Neural cell (in vitro differentiated cells): ENCODE data around the gene ROBO3. TPM values are rescaled to one million over a fixed set of nuclear protein-coding genes. Genes with fewer than 3 reads are reported as not detected.
A peak's percentile ranks its signal among the peaks of the same experiment; 100 is the strongest.

Experiments
- H2AFZ ChIP-seq: fragments of 200-600, 300-800 bp; sonication (generic), shearing (Covaris generic); 2 replicates; pipeline ENCODE4 v1.6.0; 2014; ENCODE audit warnings: low read depth, mild to moderate bottlenecking, antibody characterized with exemption, low read length, moderate library complexity
- H3F3A ChIP-seq: fragments of 200-600 bp; shearing (Covaris generic); 2 replicates; pipeline ENCODE4 v1.6.1; 2016; ENCODE audit warnings: mild to moderate bottlenecking, moderate library complexity, mixed read lengths, antibody characterized with exemption, low read length; ENCODE audit not compliant: insufficient read depth, poor library complexity, severe bottlenecking
- H3K27ac ChIP-seq: fragments of 200-600, 300-800 bp; sonication (generic), shearing (Covaris generic); 2 replicates; pipeline ENCODE4 v1.5.1; 2014; ENCODE audit warnings: mild to moderate bottlenecking, low read length, moderate library complexity
- H3K27me3 ChIP-seq: fragments of 300-800, 200-600 bp; sonication (generic), shearing (Covaris generic); 2 replicates; pipeline ENCODE4 v1.6.0; 2014; ENCODE audit warnings: mild to moderate bottlenecking, low read depth, low read length, moderate library complexity; ENCODE audit not compliant: insufficient read depth
- H3K36me3 ChIP-seq: fragments of 300-800, 200-600 bp; sonication (generic), shearing (Covaris generic); 2 replicates; pipeline ENCODE4 v1.5.1; 2014; ENCODE audit warnings: mild to moderate bottlenecking, antibody characterized with exemption, low read length, moderate library complexity; ENCODE audit not compliant: insufficient read depth
- H3K4me2 ChIP-seq: fragments of 300-800, 200-600 bp; sonication (generic), shearing (Covaris generic); 2 replicates; pipeline ENCODE4 v1.6.0; 2014; ENCODE audit warnings: mild to moderate bottlenecking, low read length
- H3K4me3 ChIP-seq: fragments of 300-800, 200-600 bp; sonication (generic), shearing (Covaris generic); 2 replicates; pipeline ENCODE4 v1.5.1; 2014; ENCODE audit warnings: mild to moderate bottlenecking, low read length, moderate library complexity
- H3K79me2 ChIP-seq: fragments of 200-600 bp; shearing (Covaris generic); replicated peaks from 2 replicates; pipeline ENCODE4 v1.6.0; 2014; ENCODE audit warnings: mild to moderate bottlenecking, low read length, moderate library complexity; ENCODE audit not compliant: insufficient read depth
- H3K9ac ChIP-seq: fragments of 300-800, 200-600 bp; sonication (generic), shearing (Covaris generic); 2 replicates; pipeline ENCODE4 v1.6.1; 2016; ENCODE audit warnings: mild to moderate bottlenecking, low read length, mixed read lengths
- H3K9me2 ChIP-seq: fragments of 200-600 bp; shearing (Covaris generic); 2 replicates; pipeline ENCODE4 v1.6.1; 2016; ENCODE audit warnings: mild to moderate bottlenecking, low read length, mixed read lengths; ENCODE audit not compliant: insufficient read depth
- H3K9me3 ChIP-seq: fragments of 200-600, 300-800 bp; sonication (generic), shearing (Covaris generic); 2 replicates; pipeline ENCODE4 v1.6.1; 2016; ENCODE audit warnings: mild to moderate bottlenecking, mixed run types, low read length, moderate library complexity, mixed read lengths
- H4K20me1 ChIP-seq: fragments of 200-600 bp; shearing (Covaris generic); 2 replicates; pipeline ENCODE4 v1.6.1; 2016; ENCODE audit warnings: mild to moderate bottlenecking, mixed run types; ENCODE audit not compliant: insufficient read depth
- EP300 ChIP-seq: fragments of 450-650 bp; conservative IDR thresholded peaks from 2 replicates; pipeline ENCODE4 v1.6.1; 2014; ENCODE audit warnings: antibody characterized with exemption, mild to moderate bottlenecking, moderate library complexity; ENCODE audit not compliant: poor library complexity, severe bottlenecking
- EZH2 ChIP-seq: fragments of 200-600, 300-800 bp; shearing (Covaris generic), sonication (generic); IDR thresholded peaks from 2 replicates; pipeline ENCODE4 v1.6.1; 2014; ENCODE audit warnings: antibody characterized with exemption, low read length, borderline replicate concordance, mild to moderate bottlenecking; ENCODE audit not compliant: insufficient read depth, poor library complexity, severe bottlenecking
- MXI1 ChIP-seq: fragments of 450-650 bp; conservative IDR thresholded peaks from 2 replicates; pipeline ENCODE4 v1.6.1; 2014; ENCODE audit warnings: antibody characterized with exemption, mild to moderate bottlenecking; ENCODE audit not compliant: poor library complexity, severe bottlenecking
- POLR2AphosphoS5 ChIP-seq: IDR thresholded peaks from 2 replicates; pipeline ENCODE4 v1.6.1; 2012
- RAD21 ChIP-seq: fragments of 450-650 bp; conservative IDR thresholded peaks from 2 replicates; pipeline ENCODE4 v1.6.1; 2014; ENCODE audit warnings: antibody characterized with exemption, mild to moderate bottlenecking, moderate library complexity
- SMC3 ChIP-seq: fragments of 450-650 bp; conservative IDR thresholded peaks from 2 replicates; pipeline ENCODE4 v1.6.1; 2014; ENCODE audit warnings: antibody characterized with exemption, mild to moderate bottlenecking, moderate library complexity; ENCODE audit not compliant: poor library complexity
- TAF1 ChIP-seq: IDR thresholded peaks from 2 replicates; pipeline ENCODE4 v1.6.1; 2012; ENCODE audit warnings: low read depth
- polyA plus RNA-seq: library from polyadenylated mRNA; depleted of rRNA; stranded (reverse); fragments of >200 nt; gene quantifications from 2 replicates; pipeline ENCODE4 v1.2.3, GENCODE V29; 2014
- TF ChIP-seq, protein P1 (sequence below): IDR thresholded peaks from 2 replicates; pipeline ENCODE4 v1.6.1; 2012; ENCODE audit warnings: borderline replicate concordance
- TF ChIP-seq, protein P2 (sequence below): fragments of 450-650 bp; IDR thresholded peaks from 2 replicates; pipeline ENCODE4 v1.5.1; 2014; ENCODE audit warnings: antibody characterized with exemption, mild to moderate bottlenecking, moderate library complexity; ENCODE audit not compliant: poor library complexity, severe bottlenecking

ROBO3 gene
- polyA plus RNA-seq, 1 donor from 2014 or later: 12.8 TPM

DNA sequence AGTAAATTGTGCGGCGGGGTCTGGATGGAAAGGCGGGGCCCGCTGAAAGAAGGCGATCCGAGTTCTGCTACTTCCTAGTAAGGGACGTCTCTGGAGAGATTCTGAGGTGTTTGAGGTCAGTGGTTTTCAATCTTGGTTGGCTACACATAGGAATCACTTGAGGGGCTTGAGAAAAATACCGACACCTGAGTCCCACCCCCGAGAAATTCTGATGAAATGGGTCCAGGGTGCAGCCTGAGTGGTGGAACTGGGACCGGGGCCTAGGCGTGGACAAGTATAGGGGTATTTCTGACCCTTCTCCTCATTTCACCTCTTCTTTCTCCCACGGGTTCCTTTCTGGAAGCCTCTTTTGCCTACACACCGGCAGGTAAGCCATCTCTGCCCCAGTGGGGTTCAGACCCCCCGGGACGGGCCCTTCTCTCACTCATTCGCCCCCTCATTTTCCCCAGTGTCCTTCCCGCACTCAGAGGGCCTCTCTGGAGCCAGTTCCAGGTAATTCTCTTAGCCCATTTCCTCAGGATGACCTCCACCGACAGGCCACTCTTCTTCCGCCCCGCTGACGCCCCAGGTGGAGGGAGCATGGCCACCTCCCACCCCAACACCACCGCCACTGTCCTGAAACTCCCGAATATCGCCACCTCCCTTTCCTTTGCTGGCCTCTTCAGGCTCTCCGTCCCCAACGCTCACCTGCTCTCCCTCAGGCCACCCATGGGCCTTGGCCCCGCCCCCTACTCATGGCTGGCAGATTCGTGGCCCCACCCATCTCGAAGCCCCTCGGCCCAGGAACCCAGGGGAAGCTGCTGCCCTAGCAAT, 11.8 kb downstream of the ROBO3 start:
- peak overlapping the region; percentile 83 for H2AFZ ChIP-seq
- H3K27me3 ChIP-seq: peaks cover 12% of the 10 kb centered on the region
- no peaks in the 10 kb centered on the region for H3K9me3 ChIP-seq
- no peak overlapping the region for H3K4me2 ChIP-seq
- H3K9me2 ChIP-seq: no peaks in the 10 kb centered on the region
- no peaks in the 10 kb centered on the region for H4K20me1 ChIP-seq
- peak overlapping the region; percentile 81 for H3K4me3 ChIP-seq
- no peaks in the 10 kb centered on the region for H3K36me3 ChIP-seq
- H3K9ac ChIP-seq: peak overlapping the region; percentile 85
- H3F3A ChIP-seq: no peaks in the 10 kb centered on the region
- TF ChIP-seq SMC3 (no peak), EP300 (no peak), RAD21 (no peak), POLR2AphosphoS5 (no peak), TAF1 (no peak), EZH2 (no peak), MXI1 (no peak)
- TF ChIP-seq, protein P1, sequence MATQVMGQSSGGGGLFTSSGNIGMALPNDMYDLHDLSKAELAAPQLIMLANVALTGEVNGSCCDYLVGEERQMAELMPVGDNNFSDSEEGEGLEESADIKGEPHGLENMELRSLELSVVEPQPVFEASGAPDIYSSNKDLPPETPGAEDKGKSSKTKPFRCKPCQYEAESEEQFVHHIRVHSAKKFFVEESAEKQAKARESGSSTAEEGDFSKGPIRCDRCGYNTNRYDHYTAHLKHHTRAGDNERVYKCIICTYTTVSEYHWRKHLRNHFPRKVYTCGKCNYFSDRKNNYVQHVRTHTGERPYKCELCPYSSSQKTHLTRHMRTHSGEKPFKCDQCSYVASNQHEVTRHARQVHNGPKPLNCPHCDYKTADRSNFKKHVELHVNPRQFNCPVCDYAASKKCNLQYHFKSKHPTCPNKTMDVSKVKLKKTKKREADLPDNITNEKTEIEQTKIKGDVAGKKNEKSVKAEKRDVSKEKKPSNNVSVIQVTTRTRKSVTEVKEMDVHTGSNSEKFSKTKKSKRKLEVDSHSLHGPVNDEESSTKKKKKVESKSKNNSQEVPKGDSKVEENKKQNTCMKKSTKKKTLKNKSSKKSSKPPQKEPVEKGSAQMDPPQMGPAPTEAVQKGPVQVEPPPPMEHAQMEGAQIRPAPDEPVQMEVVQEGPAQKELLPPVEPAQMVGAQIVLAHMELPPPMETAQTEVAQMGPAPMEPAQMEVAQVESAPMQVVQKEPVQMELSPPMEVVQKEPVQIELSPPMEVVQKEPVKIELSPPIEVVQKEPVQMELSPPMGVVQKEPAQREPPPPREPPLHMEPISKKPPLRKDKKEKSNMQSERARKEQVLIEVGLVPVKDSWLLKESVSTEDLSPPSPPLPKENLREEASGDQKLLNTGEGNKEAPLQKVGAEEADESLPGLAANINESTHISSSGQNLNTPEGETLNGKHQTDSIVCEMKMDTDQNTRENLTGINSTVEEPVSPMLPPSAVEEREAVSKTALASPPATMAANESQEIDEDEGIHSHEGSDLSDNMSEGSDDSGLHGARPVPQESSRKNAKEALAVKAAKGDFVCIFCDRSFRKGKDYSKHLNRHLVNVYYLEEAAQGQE: no peak
- TF ChIP-seq, protein P2, sequence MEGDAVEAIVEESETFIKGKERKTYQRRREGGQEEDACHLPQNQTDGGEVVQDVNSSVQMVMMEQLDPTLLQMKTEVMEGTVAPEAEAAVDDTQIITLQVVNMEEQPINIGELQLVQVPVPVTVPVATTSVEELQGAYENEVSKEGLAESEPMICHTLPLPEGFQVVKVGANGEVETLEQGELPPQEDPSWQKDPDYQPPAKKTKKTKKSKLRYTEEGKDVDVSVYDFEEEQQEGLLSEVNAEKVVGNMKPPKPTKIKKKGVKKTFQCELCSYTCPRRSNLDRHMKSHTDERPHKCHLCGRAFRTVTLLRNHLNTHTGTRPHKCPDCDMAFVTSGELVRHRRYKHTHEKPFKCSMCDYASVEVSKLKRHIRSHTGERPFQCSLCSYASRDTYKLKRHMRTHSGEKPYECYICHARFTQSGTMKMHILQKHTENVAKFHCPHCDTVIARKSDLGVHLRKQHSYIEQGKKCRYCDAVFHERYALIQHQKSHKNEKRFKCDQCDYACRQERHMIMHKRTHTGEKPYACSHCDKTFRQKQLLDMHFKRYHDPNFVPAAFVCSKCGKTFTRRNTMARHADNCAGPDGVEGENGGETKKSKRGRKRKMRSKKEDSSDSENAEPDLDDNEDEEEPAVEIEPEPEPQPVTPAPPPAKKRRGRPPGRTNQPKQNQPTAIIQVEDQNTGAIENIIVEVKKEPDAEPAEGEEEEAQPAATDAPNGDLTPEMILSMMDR: no peak
- H3K79me2 ChIP-seq: no peaks in the 10 kb centered on the region
- peak overlapping the region; percentile 81 for H3K27ac ChIP-seq

DNA sequence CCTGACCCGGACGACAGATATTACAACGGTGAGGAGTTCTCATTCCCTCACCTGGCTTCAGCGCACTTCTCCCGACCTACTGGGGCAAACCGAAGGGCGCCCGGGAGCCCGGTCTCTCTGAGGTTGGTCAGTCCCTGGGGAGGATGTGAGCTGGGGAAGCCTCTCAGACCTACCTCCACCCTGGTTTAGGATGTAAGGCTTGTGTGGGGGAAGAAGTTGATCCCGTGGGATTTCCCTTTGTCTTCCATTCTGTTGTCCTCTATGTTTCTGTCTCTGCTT, 12.3 kb downstream of the ROBO3 start:
- no peaks in the 10 kb centered on the region for H3K79me2 ChIP-seq
- no peaks in the 10 kb centered on the region for H3K36me3 ChIP-seq
- H3K27ac ChIP-seq: no peak overlapping the region
- H3K9me3 ChIP-seq: no peaks in the 10 kb centered on the region
- H3K27me3 ChIP-seq: peaks cover 7% of the 10 kb centered on the region
- no peaks in the 10 kb centered on the region for H4K20me1 ChIP-seq
- TF ChIP-seq, protein P2: no peak
- no peak for TF ChIP-seq EZH2
- no peak for TF ChIP-seq RAD21
- no peak for TF ChIP-seq MXI1
- TF ChIP-seq, protein P1: no peak
- no peak for TF ChIP-seq TAF1
- no peak for TF ChIP-seq EP300
- TF ChIP-seq SMC3: no peak
- no peak for TF ChIP-seq POLR2AphosphoS5
- H3K9me2 ChIP-seq: no peaks in the 10 kb centered on the region
- H3K4me3 ChIP-seq: no peak overlapping the region
- no peak overlapping the region for H2AFZ ChIP-seq
- H3K4me2 ChIP-seq: no peak overlapping the region
- H3K9ac ChIP-seq: no peak overlapping the region
- no peaks in the 10 kb centered on the region for H3F3A ChIP-seq
